UCSD-AML1 (cell line): ENCODE data around the gene FGD2.
"Not testable (repeated sequence)": the region's sequence is repeated elsewhere in the genome, so short reads cannot be mapped to it uniquely, and the experiment has no call there.

Experiments used
- DNase-seq: peaks from one replicate; lab custom pipeline; 2025; ENCODE audit not compliant: unreplicated experiment; lab: John Stamatoyannopoulos, UW

FGD2 gene

GRCh38 chr6:37057128-37057471 lies 51.6 kb downstream of the FGD2 start:
- DNase-seq: no peak

GRCh38 chr6:37057678-37058077 lies 52.2 kb downstream of the FGD2 start:
- DNase-seq: no peak

GRCh38 chr6:37058084-37058586 lies 52.7 kb downstream of the FGD2 start:
- DNase-seq: no peak

- DNase-seq: not testable (repeated sequence)
These were observed 53.5 kb downstream of the FGD2 start for GRCh38 chr6:37058984-37059343.

- DNase-seq: peak; percentile 53
These were observed 54.1 kb downstream of the FGD2 start for GRCh38 chr6:37059344-37060194.

- no peak for DNase-seq
These were observed 54.7 kb downstream of the FGD2 start for GRCh38 chr6:37060195-37060559.

GRCh38 chr6:37061157-37061804 lies 55.8 kb downstream of the FGD2 start:
- no peak for DNase-seq

GRCh38 chr6:37062424-37062823 lies 57.0 kb downstream of the FGD2 start:
- no peak for DNase-seq

GRCh38 chr6:37068356-37069270 lies 63.2 kb downstream of the FGD2 start:
- no peak for DNase-seq

GRCh38 chr6:37069639-37070038 lies 64.2 kb downstream of the FGD2 start:
- no peak for DNase-seq

GRCh38 chr6:37072526-37072925 lies 67.1 kb downstream of the FGD2 start:
- peak; percentile 33 for DNase-seq

GRCh38 chr6:37074053-37074827 lies 68.8 kb downstream of the FGD2 start:
- DNase-seq: no peak

GRCh38 chr6:37077191-37077904 lies 71.9 kb downstream of the FGD2 start:
- no peak for DNase-seq

- DNase-seq: no peak
These were observed 72.4 kb downstream of the FGD2 start for GRCh38 chr6:37077905-37078296.
